Endothelial cell of umbilical vein (primary cell): ENCODE measurements around the gene TXNDC15. TPM values are rescaled to one million over a fixed set of nuclear protein-coding genes. Genes with fewer than 3 reads are reported as not detected.

Experiments
- BruUV-seq: library from RNA; stranded (reverse); fragments of 400-500 nt; replicated peaks from 2 replicates; lab custom pipeline; 2021; lab: Mats Ljungman, UMichigan
- CTCF ChIA-PET: fragments of 300-600, 350-600 bp; sonication (Branson Sonifier 250); formaldehyde crosslinking; loops from one replicate; lab custom pipeline; 2021; ENCODE audit warnings: antibody characterized with exemption, inconsistent platforms; lab: Charles Lee
- POLR2A ChIA-PET: fragments of 300-600, 350-600 bp; sonication (Branson Sonifier 250); formaldehyde crosslinking; loops from one replicate; lab custom pipeline; 2021; ENCODE audit warnings: antibody characterized with exemption, inconsistent platforms; lab: Charles Lee
- DNase-seq: peaks from one replicate; pipeline ENCODE4 v3.0.0-alpha.2; 2011; ENCODE audit warnings: low read depth, low spot score
- FAIRE-seq: peaks from 2 replicates; lab custom pipeline; 2011; peaks lifted over from hg19 to GRCh38; lab: Jason Lieb, UNC
- H2AFZ ChIP-seq: 2 replicates; pipeline ENCODE4 v1.6.0; 2012; ENCODE audit warnings: low read depth, low read length, control low read depth, inconsistent platforms
- H3K27ac ChIP-seq: 2 replicates; pipeline ENCODE4 v1.5.1; 2011; ENCODE audit warnings: low read depth, mild to moderate bottlenecking, control low read depth, low read length, moderate library complexity; ENCODE audit not compliant: insufficient read depth
- H3K27me3 ChIP-seq, 2 experiments: 2 replicates each; pipeline versions ENCODE4 v1.6.0 to v1.6.1; 2011; ENCODE audit warnings: low read length in 2 of 2, mixed read lengths in 1 of 2; ENCODE audit not compliant: control insufficient read depth in 2 of 2, insufficient read depth in 2 of 2
- H3K36me3 ChIP-seq, 2 experiments: 2 replicates in 1 of 2; 3 replicates in 1 of 2; pipeline ENCODE4 v1.5.1; 2011; ENCODE audit warnings: low read length in 2 of 2, mild to moderate bottlenecking in 1 of 2, moderate library complexity in 1 of 2; ENCODE audit not compliant: control insufficient read depth in 2 of 2, insufficient read depth in 2 of 2; ENCODE audit errors: extremely low read depth in 1 of 2
- H3K4me1 ChIP-seq: 3 replicates; pipeline ENCODE4 v1.5.1; 2011; ENCODE audit warnings: mild to moderate bottlenecking, low read length; ENCODE audit not compliant: control insufficient read depth, insufficient read depth; ENCODE audit errors: extremely low read depth
- H3K4me2 ChIP-seq: 2 replicates; pipeline ENCODE4 v1.6.1; 2011; ENCODE audit warnings: low read length, control low read depth, mixed read lengths; ENCODE audit not compliant: insufficient read depth
- H3K4me3 ChIP-seq, 3 experiments: fragments of 200-600 bp in 1 of 3; sonication (generic), shearing (Covaris generic) in 1 of 3; replicated peaks in 1 of 3; 2 replicates each; pipeline ENCODE4 v1.5.1; 2011 to 2016; ENCODE audit warnings: control low read depth in 3 of 3, low read length in 3 of 3, mild to moderate bottlenecking in 2 of 3, inconsistent platforms in 1 of 3, low read depth in 1 of 3, moderate library complexity in 1 of 3; ENCODE audit not compliant: insufficient read depth in 1 of 3
- H3K79me2 ChIP-seq: 2 replicates; pipeline ENCODE4 v1.6.0; 2012; ENCODE audit warnings: low read length, inconsistent platforms; ENCODE audit not compliant: control insufficient read depth, insufficient read depth
- H3K9ac ChIP-seq: replicated peaks from 2 replicates; pipeline ENCODE3; 2011; ENCODE audit warnings: low read length, control low read depth; ENCODE audit not compliant: insufficient read depth; ENCODE audit errors: extremely low read depth
- H3K9me1 ChIP-seq: replicated peaks from 3 replicates; pipeline ENCODE4 v1.6.0; 2011; ENCODE audit warnings: mild to moderate bottlenecking, low read length; ENCODE audit not compliant: control insufficient read depth, insufficient read depth; ENCODE audit errors: extremely low read depth
- H3K9me3 ChIP-seq: replicated peaks from 2 replicates; pipeline ENCODE4 v1.5.1; 2012; ENCODE audit warnings: low read length, inconsistent platforms; ENCODE audit not compliant: control insufficient read depth, insufficient read depth
- H4K20me1 ChIP-seq: replicated peaks from 2 replicates; pipeline ENCODE3; 2011; ENCODE audit warnings: mild to moderate bottlenecking, low read length; ENCODE audit not compliant: control insufficient read depth, insufficient read depth; ENCODE audit errors: extremely low read depth
- CTCF ChIP-seq, 2 donors: IDR thresholded peaks; 1 replicate in 1 of 2; 2 replicates in 1 of 2; pipeline ENCODE4 v1.5.1; 2011; ENCODE audit warnings: low read length in 2 of 2, mild to moderate bottlenecking in 2 of 2, moderate library complexity in 2 of 2, control low read depth in 1 of 2, inconsistent platforms in 1 of 2, low read depth in 1 of 2; ENCODE audit not compliant: insufficient read depth in 1 of 2; ENCODE audit errors: extremely low read depth in 1 of 2
- EZH2 ChIP-seq: IDR thresholded peaks from 2 replicates; pipeline ENCODE4 v1.6.1; 2012; ENCODE audit warnings: borderline replicate concordance, low read depth, mild to moderate bottlenecking, moderate library complexity, low read length, inconsistent platforms; ENCODE audit not compliant: severe bottlenecking
- FOS ChIP-seq: IDR thresholded peaks from 2 replicates; pipeline ENCODE4 v1.6.1; 2011; ENCODE audit warnings: mild to moderate bottlenecking, low read length, moderate library complexity, borderline replicate concordance; ENCODE audit not compliant: insufficient read depth
- GATA2 ChIP-seq: IDR thresholded peaks from 2 replicates; pipeline ENCODE4 v1.7.0; 2011; ENCODE audit warnings: low read depth, mild to moderate bottlenecking, moderate library complexity, mixed read lengths, low read length; ENCODE audit not compliant: insufficient read length, insufficient read depth
- JUN ChIP-seq: IDR thresholded peaks from 2 replicates; pipeline ENCODE4 v1.6.1; 2011; ENCODE audit warnings: borderline replicate concordance, low read depth; ENCODE audit not compliant: insufficient read length, insufficient read depth
- MYC ChIP-seq: IDR thresholded peaks from one replicate; pipeline ENCODE4 v1.6.1; 2011; ENCODE audit warnings: mild to moderate bottlenecking, low read depth, low read length
- POLR2A ChIP-seq: IDR thresholded peaks from 2 replicates; pipeline ENCODE4 v1.6.1; 2012; ENCODE audit warnings: low read depth, mild to moderate bottlenecking, control low read depth, low read length
- POLR2AphosphoS5 ChIP-seq: IDR thresholded peaks from 2 replicates; pipeline ENCODE4 v1.6.1; 2012; ENCODE audit warnings: low read depth, mild to moderate bottlenecking, control low read depth, low read length, moderate library complexity; ENCODE audit not compliant: insufficient read depth
- dilution Hi-C: fragments of 300-500 bp; cut with MboI; formaldehyde crosslinking; loops from one replicate; pipeline ENCODE4 v1.15.0; 2019; ENCODE audit warnings: low sequenced_read_pairs; ENCODE audit not compliant: extremely low pct_ligation_motif_present
- intact Hi-C: fragments of 100-400 bp; cut with micrococcal nuclease; formaldehyde crosslinking; loops from one replicate; pipeline ENCODE4 v1.10.0; 2022
- polyA plus RNA-seq, 4 experiments: library from polyadenylated mRNA; depleted of rRNA in 3 of 4; stranded (reverse) in 3 of 4; unstranded in 1 of 4; fragments of >200 nt; gene quantifications; 2 replicates each; pipeline versions ENCODE4 v1.2.1 to v1.2.3, GENCODE V29; 2011 to 2012; ENCODE audit warnings: missing spikeins in 1 of 4
- total RNA-seq: library from RNA; stranded (reverse); gene quantifications from 2 replicates; pipeline ENCODE4 v1.2.3, GENCODE V29; 2021
- TF ChIP-seq, protein P1 (sequence below): IDR thresholded peaks from 2 replicates; pipeline ENCODE4 v1.6.1; 2011; ENCODE audit not compliant: insufficient read depth, insufficient read length

TXNDC15 gene
- total and polyA plus RNA-seq, 2 donors (not counting 3 experiments of a cell fraction or from before 2014, with no cell fraction given) = 57.2 to 68.6 TPM

- H3K9me1 ChIP-seq = no peaks in the 10 kb centered on the region
- DNase-seq = peak; percentile 35
- H3K9ac ChIP-seq = no peak overlapping the region
- dilution Hi-C loops (no loop called here), intact Hi-C loops (no loop called here)
- no peaks in the 10 kb centered on the region for H3K27me3 ChIP-seq
- no peak overlapping the region for H3K27ac ChIP-seq
- FAIRE-seq = no peak
- H4K20me1 ChIP-seq = no peaks in the 10 kb centered on the region
- POLR2A ChIA-PET = no interaction called here
- no peaks in the 10 kb centered on the region for H3K9me3 ChIP-seq
- no peak for TF ChIP-seq POLR2A
- no peak for TF ChIP-seq JUN
- TF ChIP-seq CTCF (IDR thresholded peaks at IDR 0.05; ENCODE audit: extremely low read depth in 1 of 2, insufficient read depth in 1 of 2, low read depth in 1 of 2, low read length in 2 of 2) = no peak
- no peak for TF ChIP-seq GATA2
- TF ChIP-seq MYC = no peak
- TF ChIP-seq, protein P1, sequence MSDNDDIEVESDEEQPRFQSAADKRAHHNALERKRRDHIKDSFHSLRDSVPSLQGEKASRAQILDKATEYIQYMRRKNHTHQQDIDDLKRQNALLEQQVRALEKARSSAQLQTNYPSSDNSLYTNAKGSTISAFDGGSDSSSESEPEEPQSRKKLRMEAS = no peak
- no peak for TF ChIP-seq FOS
- TF ChIP-seq EZH2 = no peak
- no peak for TF ChIP-seq POLR2AphosphoS5
- H3K4me2 ChIP-seq = no peak overlapping the region
- no peaks in the 10 kb centered on the region for H3K36me3 ChIP-seq
- H3K4me3 ChIP-seq = no peak overlapping the region
- no peaks in the 10 kb centered on the region for H3K79me2 ChIP-seq
- no TSS peak for BruUV-seq
- CTCF ChIA-PET = no interaction called here
- no peaks in the 10 kb centered on the region for H3K4me1 ChIP-seq
- no peak overlapping the region for H2AFZ ChIP-seq
Observed at GRCh38 chr5:134935711-134936602, 61.8 kb downstream of the TXNDC15 start.
